Uterus (tissue), 2 donors: Measurements from ENCODE around the gene PDLIM5.

Source experiments
- CTCF ChIP-seq, 4 experiments: fragments of 200-600 bp in 2 of 4; fragments of 450-650 bp in 2 of 4; sonication (generic) in 2 of 4; IDR thresholded peaks; one replicate each; pipeline ENCODE4 v1.5.1; 2016 to 2019; ENCODE audit warnings: antibody characterized with exemption in 4 of 4, mild to moderate bottlenecking in 2 of 4, moderate library complexity in 1 of 4
- POLR2A ChIP-seq, 2 donors: fragments of 450-650 bp; IDR thresholded peaks; one replicate each; pipeline ENCODE4 v1.6.1; 2016; ENCODE audit warnings: antibody characterized with exemption in 2 of 2, mild to moderate bottlenecking in 1 of 2, moderate library complexity in 1 of 2

DNA sequence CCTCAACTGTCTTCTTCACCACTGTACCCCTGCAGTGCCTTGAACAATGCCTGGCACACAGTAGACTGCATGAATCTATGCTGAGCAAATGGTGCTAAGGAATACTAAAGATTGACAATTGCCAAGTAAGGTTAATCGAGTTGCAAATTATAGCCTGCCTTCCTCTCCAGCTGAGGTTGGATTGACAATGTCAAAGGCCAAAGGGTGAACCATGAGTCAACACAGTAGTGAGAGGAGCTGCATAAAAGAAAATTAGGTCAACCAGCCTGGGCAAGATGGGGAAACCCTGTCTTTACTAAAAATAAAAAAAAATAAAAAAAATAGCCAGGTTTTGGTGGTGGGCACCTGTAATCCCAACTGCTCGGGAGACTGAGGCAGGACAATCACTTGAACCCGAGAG, 208.9 kb downstream of the PDLIM5 start:
- TF ChIP-seq CTCF (IDR thresholded peaks at IDR 0.05) (no peak), POLR2A (IDR thresholded peaks at IDR 0.05) (no peak)
